Activated naive CD4-positive, alpha-beta T cell treated with anti-CD3 and anti-CD28 coated beads, Interleukin-2, amount 10 ng/mL, durations not matched to agents 7 days and 5 days (primary cell): ENCODE results near the gene PCSK6.
"Not testable (repeated sequence)": the region's sequence is repeated elsewhere in the genome, so short reads cannot be mapped to it uniquely, and the experiment has no call there.

Experiments used
- CTCF ChIA-PET: fragments of 350-600 bp; sonication (Branson Sonifier 250); formaldehyde crosslinking; loops from one replicate; lab custom pipeline; 2021; ENCODE audit warnings: antibody characterized with exemption; lab: Charles Lee
- DNase-seq: peaks from one replicate; pipeline ENCODE4 v3.0.0-alpha.2; 2020
- H3K27ac Mint-ChIP-seq: one replicate; pipeline ENCODE4 v1.8.0; 2021; ENCODE audit warnings: mild to moderate bottlenecking, moderate library complexity, mixed read lengths
- H3K27me3 Mint-ChIP-seq: one replicate; pipeline ENCODE4 v1.8.0; 2021; ENCODE audit warnings: mild to moderate bottlenecking, mixed read lengths
- H3K36me3 Mint-ChIP-seq: one replicate; pipeline ENCODE4 v1.8.0; 2021; ENCODE audit warnings: mixed read lengths
- H3K4me1 Mint-ChIP-seq: one replicate; pipeline ENCODE4 v1.8.0; 2021; ENCODE audit warnings: mixed read lengths
- H3K4me3 Mint-ChIP-seq: one replicate; pipeline ENCODE4 v1.8.0; 2021; ENCODE audit warnings: mild to moderate bottlenecking, moderate library complexity, mixed read lengths
- H3K9me3 Mint-ChIP-seq: one replicate; pipeline ENCODE4 v1.8.0; 2021; ENCODE audit warnings: mixed read lengths

PCSK6 gene

GRCh38 chr15:101378171-101378755 is 111.2 kb downstream of the PCSK6 start:
- H3K4me1 Mint-ChIP-seq = peaks cover 6% of the 10 kb centered on the region
- no peaks in the 10 kb centered on the region for H3K9me3 Mint-ChIP-seq
- peaks cover 12% of the 10 kb centered on the region for H3K27me3 Mint-ChIP-seq
- CTCF ChIA-PET = no interaction called here
- H3K27ac Mint-ChIP-seq = no peak overlapping the region
- no peaks in the 10 kb centered on the region for H3K36me3 Mint-ChIP-seq
- DNase-seq = no peak
- H3K4me3 Mint-ChIP-seq = no peak overlapping the region

GRCh38 chr15:101376615-101377395 is 112.7 kb downstream of the PCSK6 start:
- H3K27me3 Mint-ChIP-seq = peaks cover 25% of the 10 kb centered on the region
- CTCF ChIA-PET = no interaction called here
- H3K4me3 Mint-ChIP-seq = no peak overlapping the region
- H3K27ac Mint-ChIP-seq = no peak overlapping the region
- DNase-seq = no peak
- H3K4me1 Mint-ChIP-seq = peaks cover 6% of the 10 kb centered on the region
- H3K9me3 Mint-ChIP-seq = no peaks in the 10 kb centered on the region
- no peaks in the 10 kb centered on the region for H3K36me3 Mint-ChIP-seq

- peaks cover 31% of the 10 kb centered on the region for H3K27me3 Mint-ChIP-seq
- H3K27ac Mint-ChIP-seq, H3K4me1 Mint-ChIP-seq, H3K4me3 Mint-ChIP-seq, CTCF ChIA-PET, DNase-seq, H3K36me3 Mint-ChIP-seq, H3K9me3 Mint-ChIP-seq: not testable (repeated sequence)
Measured at GRCh38 chr15:101375006-101375405, 114.5 kb downstream of the PCSK6 start.

GRCh38 chr15:101374326-101374725 is 115.2 kb downstream of the PCSK6 start:
- Mint-ChIP-seq H3K9me3 (no peaks in the 10 kb centered on the region), H3K36me3 (no peaks in the 10 kb centered on the region), H3K27ac (no peak overlapping the region), H3K4me3 (no peak overlapping the region), H3K27me3 (peaks cover 31% of the 10 kb centered on the region), H3K4me1 (peaks cover 6% of the 10 kb centered on the region)
- DNase-seq = no peak
- CTCF ChIA-PET = no interaction called here

GRCh38 chr15:101373577-101373976 is 115.9 kb downstream of the PCSK6 start:
- Mint-ChIP-seq H3K4me1 (peaks cover 6% of the 10 kb centered on the region), H3K27me3 (peaks cover 31% of the 10 kb centered on the region), H3K27ac (no peak overlapping the region), H3K36me3 (no peaks in the 10 kb centered on the region), H3K9me3 (no peaks in the 10 kb centered on the region), H3K4me3 (no peak overlapping the region)
- DNase-seq = no peak
- CTCF ChIA-PET = interaction anchor here (0.7 kb wide), 1 partner anchor 109 kb away, joined by 3 read pairs; no protein-coding TSS in a partner anchor

- Mint-ChIP-seq H3K27me3 (peaks cover 31% of the 10 kb centered on the region), H3K27ac (no peak overlapping the region), H3K36me3 (no peaks in the 10 kb centered on the region), H3K9me3 (no peaks in the 10 kb centered on the region), H3K4me1 (peaks cover 6% of the 10 kb centered on the region), H3K4me3 (no peak overlapping the region)
- no peak for DNase-seq
- CTCF ChIA-PET = interaction anchor here (0.7 kb wide), 1 partner anchor 110 kb away, joined by 3 read pairs; no protein-coding TSS in a partner anchor
Measured at GRCh38 chr15:101372960-101373525, 116.5 kb downstream of the PCSK6 start.

GRCh38 chr15:101372149-101372577 is 117.3 kb downstream of the PCSK6 start:
- no peak for DNase-seq
- H3K4me1 Mint-ChIP-seq = peaks cover 6% of the 10 kb centered on the region
- H3K9me3 Mint-ChIP-seq = no peaks in the 10 kb centered on the region
- peaks cover 31% of the 10 kb centered on the region for H3K27me3 Mint-ChIP-seq
- CTCF ChIA-PET = no interaction called here
- H3K4me3 Mint-ChIP-seq = no peak overlapping the region
- H3K27ac Mint-ChIP-seq = no peak overlapping the region
- no peaks in the 10 kb centered on the region for H3K36me3 Mint-ChIP-seq

- peaks cover 4% of the 10 kb centered on the region for H3K4me1 Mint-ChIP-seq
- H3K27me3 Mint-ChIP-seq = peaks cover 37% of the 10 kb centered on the region
- no peaks in the 10 kb centered on the region for H3K9me3 Mint-ChIP-seq
- CTCF ChIA-PET = no interaction called here
- no peak overlapping the region for H3K4me3 Mint-ChIP-seq
- H3K36me3 Mint-ChIP-seq = no peaks in the 10 kb centered on the region
- H3K27ac Mint-ChIP-seq = no peak overlapping the region
- no peak for DNase-seq
Measured at GRCh38 chr15:101371519-101371918, 118.0 kb downstream of the PCSK6 start.

- CTCF ChIA-PET = no interaction called here
Measured at GRCh38 chr15:101371081-101371480, 118.4 kb downstream of the PCSK6 start.

GRCh38 chr15:101370330-101371024 is 119.0 kb downstream of the PCSK6 start:
- CTCF ChIA-PET = no interaction called here
- Mint-ChIP-seq H3K36me3 (no peaks in the 10 kb centered on the region), H3K27ac (no peak overlapping the region), H3K9me3 (no peaks in the 10 kb centered on the region), H3K4me1 (no peaks in the 10 kb centered on the region), H3K27me3 (peaks cover 42% of the 10 kb centered on the region), H3K4me3 (no peak overlapping the region)
- no peak for DNase-seq

More at GRCh38 chr15:101371081-101371480, 118.4 kb downstream of the PCSK6 start:
- Mint-ChIP-seq H3K27me3 (peaks cover 41% of the 10 kb centered on the region), H3K27ac (no peak overlapping the region), H3K4me3 (no peak overlapping the region), H3K36me3 (no peaks in the 10 kb centered on the region), H3K4me1 (peaks cover under 1% of the 10 kb centered on the region), H3K9me3 (no peaks in the 10 kb centered on the region)
- no peak for DNase-seq

- Mint-ChIP-seq H3K36me3 (no peaks in the 10 kb centered on the region), H3K4me1 (no peaks in the 10 kb centered on the region)
- CTCF ChIA-PET = no interaction called here
Measured at GRCh38 chr15:101369676-101370075, 119.8 kb downstream of the PCSK6 start.

GRCh38 chr15:101368861-101369642 is 120.5 kb downstream of the PCSK6 start:
- peaks cover 36% of the 10 kb centered on the region for H3K27me3 Mint-ChIP-seq
- no peaks in the 10 kb centered on the region for H3K36me3 Mint-ChIP-seq
- no peak overlapping the region for H3K4me3 Mint-ChIP-seq
- DNase-seq = no peak
- CTCF ChIA-PET = no interaction called here
- no peaks in the 10 kb centered on the region for H3K4me1 Mint-ChIP-seq
- H3K27ac Mint-ChIP-seq = no peak overlapping the region
- H3K9me3 Mint-ChIP-seq = no peaks in the 10 kb centered on the region

More at GRCh38 chr15:101369676-101370075, 119.8 kb downstream of the PCSK6 start:
- peaks cover 42% of the 10 kb centered on the region for H3K27me3 Mint-ChIP-seq
- no peaks in the 10 kb centered on the region for H3K9me3 Mint-ChIP-seq
- H3K27ac Mint-ChIP-seq = no peak overlapping the region
- H3K4me3 Mint-ChIP-seq = no peak overlapping the region
- no peak for DNase-seq

GRCh38 chr15:101368086-101368780 is 121.3 kb downstream of the PCSK6 start:
- no peak overlapping the region for H3K4me3 Mint-ChIP-seq
- peaks cover 30% of the 10 kb centered on the region for H3K27me3 Mint-ChIP-seq
- CTCF ChIA-PET = no interaction called here
- no peaks in the 10 kb centered on the region for H3K4me1 Mint-ChIP-seq
- no peaks in the 10 kb centered on the region for H3K36me3 Mint-ChIP-seq
- no peak for DNase-seq
- no peaks in the 10 kb centered on the region for H3K9me3 Mint-ChIP-seq
- H3K27ac Mint-ChIP-seq = no peak overlapping the region
